GM23248 (cell line): Measurements from ENCODE around the gene FAM193A. TPM values are rescaled to one million over a fixed set of nuclear protein-coding genes. Genes with fewer than 3 reads are reported as not detected.
A peak's percentile ranks its signal among the peaks of the same experiment; 100 is the strongest.

ENCODE experiments used
- DNase-seq: peaks from one replicate; pipeline ENCODE4 v3.0.0-alpha.2; 2015
- H2AFZ ChIP-seq: fragments of 200-600 bp; sonication (generic); 2 replicates; pipeline ENCODE4 v1.6.1; 2016; ENCODE audit warnings: antibody characterized with exemption
- H3F3A ChIP-seq: fragments of 200-600 bp; sonication (generic); 2 replicates; pipeline ENCODE4 v1.6.1; 2016; ENCODE audit warnings: mild to moderate bottlenecking, antibody characterized with exemption, mixed run types; ENCODE audit not compliant: insufficient read depth
- H3K27ac ChIP-seq: fragments of 200-600 bp; sonication (generic); 2 replicates; pipeline ENCODE4 v1.5.1; 2016; ENCODE audit warnings: mild to moderate bottlenecking
- H3K27me3 ChIP-seq: fragments of 200-600 bp; sonication (generic); replicated peaks from 2 replicates; pipeline ENCODE4 v1.6.1; 2016; ENCODE audit warnings: mild to moderate bottlenecking; ENCODE audit not compliant: insufficient read depth
- H3K36me3 ChIP-seq: fragments of 200-600 bp; sonication (generic); 2 replicates; pipeline ENCODE4 v1.6.1; 2016; ENCODE audit warnings: low read depth, mild to moderate bottlenecking
- H3K4me1 ChIP-seq: fragments of 200-600 bp; sonication (generic); 2 replicates; pipeline ENCODE4 v1.6.1; 2016; ENCODE audit warnings: mild to moderate bottlenecking; ENCODE audit not compliant: insufficient read depth
- H3K4me2 ChIP-seq: fragments of 200-600 bp; sonication (generic); one replicate; pipeline ENCODE4 v1.6.1; 2016; ENCODE audit warnings: mild to moderate bottlenecking; ENCODE audit not compliant: unreplicated experiment
- H3K4me3 ChIP-seq: fragments of 200-600 bp; sonication (generic); 2 replicates; pipeline ENCODE4 v1.5.1; 2016; ENCODE audit warnings: mild to moderate bottlenecking
- H3K79me2 ChIP-seq: fragments of 200-600 bp; sonication (generic); 2 replicates; pipeline ENCODE4 v1.6.1; 2016; ENCODE audit warnings: mild to moderate bottlenecking; ENCODE audit not compliant: insufficient read depth
- H3K9ac ChIP-seq: fragments of 200-600 bp; sonication (generic); 2 replicates; pipeline ENCODE4 v1.6.1; 2016; ENCODE audit warnings: mild to moderate bottlenecking
- H3K9me2 ChIP-seq: fragments of 200-600 bp; sonication (generic); 2 replicates; pipeline ENCODE4 v1.6.1; 2016; ENCODE audit warnings: mixed run types, mild to moderate bottlenecking, moderate library complexity; ENCODE audit not compliant: insufficient read depth
- H3K9me3 ChIP-seq: fragments of 200-600 bp; sonication (generic); one replicate; pipeline ENCODE4 v1.6.1; 2017; ENCODE audit warnings: low read depth
- H4K20me1 ChIP-seq: fragments of 200-600 bp; sonication (generic); 2 replicates; pipeline ENCODE4 v1.6.0; 2016; ENCODE audit not compliant: insufficient read depth
- EZH2 ChIP-seq: fragments of 200-600 bp; sonication (generic); IDR thresholded peaks from 2 replicates; pipeline ENCODE4 v1.6.1; 2018; ENCODE audit warnings: antibody characterized with exemption, mild to moderate bottlenecking; ENCODE audit not compliant: insufficient read depth, poor library complexity, severe bottlenecking
- EZH2phosphoT487 ChIP-seq: fragments of 200-600 bp; sonication (generic); IDR thresholded peaks from 2 replicates; pipeline ENCODE4 v1.6.1; 2018; ENCODE audit warnings: antibody characterized with exemption, moderate library complexity, mild to moderate bottlenecking, low read depth; ENCODE audit not compliant: insufficient read depth
- WGBS, 2 experiments: methylation state at CpG; one replicate each; pipeline ENCODE4 v1.1.6; 2015 to 2017; ENCODE audit warnings: low lambda C conversion rate in 2 of 2, low coverage in 1 of 2; ENCODE audit errors: missing lambda C conversion rate in 2 of 2; 5-methylcytosine and 5-hydroxymethylcytosine counted together
- in situ Hi-C: fragments of 300-500 bp; cut with MboI; formaldehyde crosslinking; loops from 2 replicates; pipeline ENCODE4 v1.15.0; 2020
- polyA plus RNA-seq: library from polyadenylated mRNA; unstranded; fragments of >200 nt; fragmentation: Nextera tagmentation; extraction: Ambion mirVana; gene quantifications from 2 replicates; pipeline ENCODE4 v1.2.1, GENCODE V29; 2016
- total RNA-seq: library from RNA; depleted of rRNA; stranded (reverse); fragments of >200 nt; shearing (Covaris generic); gene quantifications from 2 replicates; pipeline ENCODE4 v1.2.3, GENCODE V29; 2014

Gene FAM193A
- total and polyA plus RNA-seq, 2 experiments from 2014 or later = 5.0 to 19.0 TPM

DNA sequence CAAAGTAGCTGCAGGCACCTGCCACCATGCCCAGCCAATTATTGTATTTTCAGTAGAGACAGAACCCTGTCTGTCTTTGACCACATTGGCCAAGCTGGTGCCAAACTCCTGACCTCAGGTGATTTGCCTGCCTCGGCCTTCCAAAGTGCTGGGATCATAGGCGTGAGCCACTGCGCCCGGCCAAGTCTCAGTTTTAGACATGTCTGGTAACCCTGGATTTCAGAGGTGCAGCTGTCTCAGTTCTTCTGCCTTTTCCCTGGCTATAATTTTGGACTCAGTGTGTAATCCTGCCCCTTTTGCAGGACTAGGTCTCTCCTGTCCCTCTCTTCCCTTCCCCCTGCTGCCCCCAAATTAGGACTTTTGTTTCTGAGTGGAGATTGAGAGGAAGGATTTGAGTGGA lies 46.6 kb downstream of the FAM193A start:
- WGBS, 2 experiments = 97 to 100% methylated on average over 4 of the region's 4 CpGs
- H3K9me3 ChIP-seq = no peaks in the 10 kb centered on the region
- peak overlapping the region; percentile 34 for H3K4me2 ChIP-seq
- peaks cover 24% of the 10 kb centered on the region; the same call in 1 of the 2 replicates for H3F3A ChIP-seq
- in situ Hi-C loops = no loop called here
- peak overlapping the region; percentile 46 for H3K27ac ChIP-seq
- H3K27me3 ChIP-seq = no peaks in the 10 kb centered on the region
- peaks cover 21% of the 10 kb centered on the region for H3K4me1 ChIP-seq
- peaks cover 45% of the 10 kb centered on the region; the same call in 1 of the 2 replicates for H4K20me1 ChIP-seq
- DNase-seq = no peak
- TF ChIP-seq EZH2phosphoT487 (no peak), EZH2 (no peak)
- 0 out of 2 replicates have a peak overlapping the region, but pooled peaks have one; percentile 16 for H3K4me3 ChIP-seq
- H3K36me3 ChIP-seq = no peaks in the 10 kb centered on the region
- peak overlapping the region; percentile 57 for H3K9ac ChIP-seq
- no peak overlapping the region for H2AFZ ChIP-seq
- no peaks in the 10 kb centered on the region for H3K9me2 ChIP-seq
- peaks cover 100% of the 10 kb centered on the region for H3K79me2 ChIP-seq

DNA sequence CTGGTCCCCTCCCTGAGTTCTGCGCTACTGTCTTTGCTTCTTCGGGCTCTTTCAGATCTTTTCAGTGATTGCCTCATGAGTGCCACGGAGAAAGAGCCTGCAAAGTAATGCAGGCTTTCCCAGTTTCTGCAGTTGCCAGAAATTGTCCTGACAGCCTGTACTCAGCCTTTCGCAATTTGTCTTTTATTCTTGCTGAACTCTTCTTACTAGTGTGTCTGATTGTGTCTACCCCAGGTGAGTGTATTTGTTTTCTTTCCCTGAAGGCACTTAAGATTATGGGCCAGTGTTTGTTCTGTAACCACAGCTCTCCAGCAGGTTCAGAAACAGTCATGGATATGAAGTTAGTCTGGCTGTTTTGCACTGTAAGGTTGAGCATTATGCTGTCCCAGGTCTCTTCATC lies 47.1 kb downstream of the FAM193A start:
- H2AFZ ChIP-seq = no peak overlapping the region
- whole genome bisulfite sequencing, 2 experiments = 11 to 21% methylated on average over 4 of the region's 4 CpGs
- peak overlapping the region; percentile 34 for H3K4me2 ChIP-seq
- H3K27me3 ChIP-seq = no peaks in the 10 kb centered on the region
- no peaks in the 10 kb centered on the region for H3K9me3 ChIP-seq
- H3K79me2 ChIP-seq = peaks cover 100% of the 10 kb centered on the region
- H3K4me1 ChIP-seq = peaks cover 21% of the 10 kb centered on the region
- in situ Hi-C loops = no loop called here
- no peaks in the 10 kb centered on the region for H3K36me3 ChIP-seq
- H3K27ac ChIP-seq = peak overlapping the region; percentile 46
- peaks cover 50% of the 10 kb centered on the region; the same call in 1 of the 2 replicates for H4K20me1 ChIP-seq
- TF ChIP-seq EZH2 (no peak), EZH2phosphoT487 (no peak)
- peaks cover 24% of the 10 kb centered on the region; the same call in 1 of the 2 replicates for H3F3A ChIP-seq
- 0 out of 2 replicates have a peak overlapping the region, but pooled peaks have one; percentile 16 for H3K4me3 ChIP-seq
- peak overlapping the region; percentile 57 for H3K9ac ChIP-seq
- DNase-seq = peak; percentile 66
- no peaks in the 10 kb centered on the region for H3K9me2 ChIP-seq

DNA sequence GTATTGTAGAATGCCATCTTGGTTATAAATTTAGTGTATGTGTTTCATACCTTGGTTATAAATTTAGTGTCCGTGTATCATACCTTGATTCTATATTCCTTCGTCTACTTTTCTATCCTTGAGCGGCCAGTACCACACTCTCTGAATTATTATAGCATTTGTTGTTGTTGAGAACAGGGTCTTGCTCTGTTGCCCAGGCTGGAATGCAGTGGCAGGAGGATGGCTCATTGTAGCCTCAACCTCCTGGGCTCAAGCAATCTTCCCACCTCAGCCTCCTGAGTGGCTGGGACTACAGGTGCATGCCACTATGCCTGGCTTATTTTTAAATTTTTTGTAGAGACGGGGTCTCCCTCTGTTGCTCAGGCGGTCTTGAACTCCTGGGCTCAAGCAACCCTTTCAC lies 50.1 kb downstream of the FAM193A start:
- H2AFZ ChIP-seq = no peak overlapping the region
- no peak for DNase-seq
- no peaks in the 10 kb centered on the region for H3K9me2 ChIP-seq
- no peak overlapping the region for H3K27ac ChIP-seq
- H3K4me3 ChIP-seq = no peak overlapping the region
- no peaks in the 10 kb centered on the region for H3K9me3 ChIP-seq
- no peaks in the 10 kb centered on the region for H3K36me3 ChIP-seq
- 88 to 92% methylated on average over 5 of the region's 5 CpGs for WGBS, 2 experiments
- H3K9ac ChIP-seq = no peak overlapping the region
- peaks cover 21% of the 10 kb centered on the region for H3K4me1 ChIP-seq
- in situ Hi-C loops = no loop called here
- H4K20me1 ChIP-seq = peaks cover 45% of the 10 kb centered on the region; the same call in 1 of the 2 replicates
- H3F3A ChIP-seq = peaks cover 24% of the 10 kb centered on the region
- TF ChIP-seq EZH2phosphoT487 = no peak
- no peak for TF ChIP-seq EZH2
- peaks cover 100% of the 10 kb centered on the region for H3K79me2 ChIP-seq
- H3K27me3 ChIP-seq = no peaks in the 10 kb centered on the region
- no peak overlapping the region for H3K4me2 ChIP-seq

DNA sequence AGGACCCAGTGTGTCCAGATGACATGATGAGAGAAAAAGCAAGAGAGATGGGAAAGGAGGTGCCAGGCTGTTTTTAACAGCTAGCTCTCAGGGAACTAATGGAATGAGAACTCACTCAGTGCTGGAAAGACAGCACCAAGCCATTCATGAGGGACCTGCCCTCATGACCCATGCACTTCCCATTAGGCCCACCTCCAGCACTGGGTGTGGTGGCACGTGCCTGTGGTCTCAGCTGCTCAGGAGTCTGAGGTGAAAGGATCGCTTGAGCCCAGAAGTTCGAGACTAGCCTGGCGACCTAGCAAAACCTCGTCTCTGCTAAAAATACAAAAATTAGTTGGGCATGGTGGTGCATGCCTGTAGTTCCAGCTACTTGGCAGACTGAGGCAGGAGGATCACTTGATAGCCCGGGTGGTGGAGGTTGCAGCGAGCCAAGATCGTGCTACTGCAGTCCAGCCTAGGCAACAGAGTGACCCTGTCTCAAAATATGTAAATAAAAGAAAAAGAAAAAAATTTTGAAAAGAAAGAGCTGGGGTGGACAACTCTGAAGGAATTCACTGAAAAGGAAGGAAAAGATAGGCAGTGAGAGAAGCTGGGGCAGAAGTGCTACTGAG lies 50.9 kb downstream of the FAM193A start:
- 23 to 28% methylated on average over 8 of the region's 8 CpGs for WGBS, 2 experiments
- peak; percentile 23 for DNase-seq
- Histone ChIP-seq H3K4me1 (peaks cover 21% of the 10 kb centered on the region), H3K9me3 (no peaks in the 10 kb centered on the region), H3K9me2 (no peaks in the 10 kb centered on the region), H3K79me2 (peaks cover 100% of the 10 kb centered on the region), H3K4me2 (peak overlapping the region; percentile 36), H3K27ac (0 out of 2 replicates have a peak overlapping the region, but pooled peaks have one; percentile 1), H3K4me3 (no peak overlapping the region), H3K36me3 (no peaks in the 10 kb centered on the region), H3F3A (peaks cover 18% of the 10 kb centered on the region), H2AFZ (no peak overlapping the region), H3K27me3 (no peaks in the 10 kb centered on the region), H4K20me1 (peaks cover 39% of the 10 kb centered on the region), H3K9ac (no peak overlapping the region)
- in situ Hi-C loops = no loop called here
- TF ChIP-seq EZH2phosphoT487 (no peak), EZH2 (no peak)
